ENCODE data around the gene GALNT18. TPM values are rescaled to one million over a fixed set of nuclear protein-coding genes. Genes with fewer than 3 reads are reported as not detected.

The GALNT18 gene
- total and polyA plus RNA-seq, 2 donors (not counting 3 experiments of a cell fraction or from before 2014, with no cell fraction given) = 0.17 to 0.18 TPM

GRCh38 chr11:11230802-11231562 is 390.8 kb downstream of the GALNT18 start:
- H3K36me3 ChIP-seq (ENCODE audit: control insufficient read depth in 2 of 2, extremely low read depth in 1 of 2, insufficient read depth in 2 of 2, low read length in 2 of 2) = no peaks in the 10 kb centered on the region
- H4K20me1 ChIP-seq (replicated peaks; ENCODE audit: control insufficient read depth, extremely low read depth, insufficient read depth, low read length) = no peaks in the 10 kb centered on the region
- ChIA-PET CTCF (interaction anchor here (1.8 kb wide), 1 partner anchor 556 kb away, joined by 8 read pairs; no protein-coding TSS in a partner anchor), POLR2A (no interaction called here)
- FAIRE-seq (no peak), DNase-seq (ENCODE audit: low read depth, low spot score) (no peak)
- H3K9ac ChIP-seq (replicated peaks; ENCODE audit: extremely low read depth, insufficient read depth, low read length) = no peak overlapping the region
- dilution Hi-C loops (cut with MboI; ENCODE audit: extremely low pct_ligation_motif_present, low sequenced_read_pairs) (no loop called here), intact Hi-C loops (cut with micrococcal nuclease) (loop anchor here (1.0 kb wide), 1 partner anchor 556 kb away; no protein-coding TSS in a partner anchor)
- no TSS peak for BruUV-seq (replicated peaks)
- no peak overlapping the region for H2AFZ ChIP-seq (ENCODE audit: low read depth, low read length)
- no peaks in the 10 kb centered on the region for H3K27me3 ChIP-seq (ENCODE audit: control insufficient read depth in 2 of 2, insufficient read depth in 2 of 2, low read length in 2 of 2)
- no peaks in the 10 kb centered on the region for H3K79me2 ChIP-seq (ENCODE audit: control insufficient read depth, insufficient read depth, low read length)
- no peaks in the 10 kb centered on the region for H3K9me3 ChIP-seq (replicated peaks; ENCODE audit: control insufficient read depth, insufficient read depth, low read length)
- no peak overlapping the region for H3K4me2 ChIP-seq (ENCODE audit: insufficient read depth, low read length)
- H3K4me3 ChIP-seq (replicated peaks in 1 of 3; ENCODE audit: insufficient read depth in 1 of 3, low read depth in 1 of 3, low read length in 3 of 3) = no peak overlapping the region
- H3K9me1 ChIP-seq (replicated peaks; ENCODE audit: control insufficient read depth, extremely low read depth, insufficient read depth, low read length) = no peaks in the 10 kb centered on the region
- H3K4me1 ChIP-seq (ENCODE audit: control insufficient read depth, extremely low read depth, insufficient read depth, low read length) = no peaks in the 10 kb centered on the region
- TF ChIP-seq POLR2AphosphoS5 (IDR thresholded peaks at IDR 0.05; ENCODE audit: insufficient read depth, low read depth, low read length) (no peak), EZH2 (IDR thresholded peaks at IDR 0.05; ENCODE audit: borderline replicate concordance, low read depth, low read length, severe bottlenecking) (no peak), MYC (IDR thresholded peaks at IDR 0.05; ENCODE audit: low read depth, low read length) (no peak), GATA2 (IDR thresholded peaks at IDR 0.05; ENCODE audit: insufficient read depth, insufficient read length, low read depth, low read length) (no peak), CTCF (IDR thresholded peaks at IDR 0.05; ENCODE audit: extremely low read depth in 1 of 2, insufficient read depth in 1 of 2, low read depth in 1 of 2, low read length in 2 of 2) (peak; percentile 22 to 35), JUN (IDR thresholded peaks at IDR 0.05; ENCODE audit: borderline replicate concordance, insufficient read depth, insufficient read length, low read depth) (no peak)
- no peak overlapping the region for H3K27ac ChIP-seq (ENCODE audit: insufficient read depth, low read depth, low read length)

Measured in endothelial cell of umbilical vein (primary cell).